Activated CD4-positive, CD25-positive, alpha-beta regulatory T cell treated with anti-CD3 and anti-CD28 coated beads, Interleukin-2, amount 50 U/mL, for 72 hours (primary cell): ENCODE measurements around the gene GUCY2D.
"Not testable (repeated sequence)": the region's sequence is repeated elsewhere in the genome, so short reads cannot be mapped to it uniquely, and the experiment has no call there.

Experiments
- DNase-seq: peaks from one replicate; pipeline ENCODE4 v3.0.0; 2021

Gene GUCY2D

DNA sequence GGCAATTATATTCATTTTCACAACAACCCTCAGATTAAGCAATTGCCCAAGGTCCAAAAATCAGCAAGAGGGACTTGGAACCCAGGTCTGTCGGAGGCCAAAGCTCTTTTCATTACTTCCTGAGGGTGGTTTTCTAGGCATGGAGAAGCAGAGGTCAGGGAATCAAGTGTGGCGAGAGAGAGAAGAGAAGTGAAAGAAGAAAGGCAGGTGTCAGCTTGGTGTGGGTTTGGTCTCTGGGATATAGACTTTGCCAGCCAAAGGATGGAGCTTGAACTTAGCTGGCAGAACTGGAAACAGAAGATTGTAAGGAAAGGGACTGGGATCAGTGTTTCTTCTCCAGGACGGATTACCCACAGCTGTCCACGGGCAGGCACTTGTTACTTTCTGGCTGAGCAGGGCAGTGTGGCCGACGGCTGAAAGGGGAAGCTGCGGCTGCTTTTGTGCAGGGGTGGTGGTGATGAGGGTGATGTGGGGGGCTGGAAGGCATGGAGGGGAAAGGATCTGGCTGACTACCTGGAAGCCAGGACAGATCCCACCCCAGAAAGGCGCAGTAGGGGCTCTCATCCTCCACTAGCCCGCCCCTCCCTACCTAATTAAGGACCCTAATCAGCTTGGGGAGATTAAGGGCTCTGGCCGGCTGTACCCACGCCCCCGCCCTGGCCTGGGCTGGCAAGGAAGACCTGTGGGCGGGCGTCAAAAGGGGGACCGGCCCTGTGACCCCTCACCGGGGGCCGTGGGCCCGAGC lies at the start of gene GUCY2D:
Gene GUCY2D, plus strand, starts transcription at position 640 of the 745 bp plus-strand sequence. CDS start 433 bp downstream, outside the sequence.
- DNase-seq, result peak; percentile 21

DNA sequence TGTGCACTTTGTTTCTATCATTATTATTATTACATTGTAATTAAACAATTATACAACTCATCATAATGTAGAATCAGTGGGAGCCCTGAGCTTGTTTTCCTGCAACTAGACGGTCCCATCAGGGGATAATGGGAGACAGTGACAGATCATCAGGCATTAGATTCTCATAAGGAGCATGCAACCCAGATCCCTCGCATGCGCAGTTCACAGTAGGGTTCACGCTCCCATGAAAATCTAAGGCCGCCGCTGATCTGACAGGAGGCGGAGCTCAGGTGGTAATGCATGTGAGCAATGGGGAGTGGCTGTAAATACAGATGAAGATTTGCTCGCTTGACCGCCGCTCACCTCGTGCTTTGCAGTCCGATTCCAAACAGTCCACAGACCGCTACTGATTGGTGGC lies 49.1 kb upstream of the GUCY2D start:
- not testable (repeated sequence) for DNase-seq

GRCh38 chr17:7955414-7956227 lies 46.8 kb upstream of the GUCY2D start:
- DNase-seq, result no peak

GRCh38 chr17:7956228-7956965 lies 46.0 kb upstream of the GUCY2D start:
- no peak for DNase-seq

- no peak for DNase-seq
These were observed 42.7 kb upstream of the GUCY2D start for GRCh38 chr17:7959503-7960253.

DNA sequence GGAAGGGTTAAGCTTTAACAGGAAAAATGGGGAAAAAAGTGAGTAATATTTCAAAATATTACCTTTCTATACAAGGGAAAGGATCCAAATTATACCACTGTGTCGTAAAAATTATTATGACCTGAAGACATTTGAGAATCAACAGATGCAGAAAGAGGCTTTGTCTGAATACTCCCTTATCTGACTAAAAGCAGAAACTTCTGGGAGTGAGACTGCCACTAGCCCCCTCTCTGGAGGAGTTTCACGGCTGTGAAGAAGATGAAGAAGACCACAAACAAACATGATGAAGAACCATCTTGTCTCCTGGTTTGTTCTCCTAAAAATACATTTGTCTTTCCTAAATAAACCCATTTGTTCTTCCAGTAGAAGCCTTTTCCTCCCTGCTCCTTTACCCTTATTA lies 41.0 kb upstream of the GUCY2D start:
- DNase-seq, result no peak

GRCh38 chr17:7967751-7968150 lies 34.7 kb upstream of the GUCY2D start:
- DNase-seq, result no peak

GRCh38 chr17:7969433-7969832 lies 33.0 kb upstream of the GUCY2D start:
- DNase-seq, result no peak

DNA sequence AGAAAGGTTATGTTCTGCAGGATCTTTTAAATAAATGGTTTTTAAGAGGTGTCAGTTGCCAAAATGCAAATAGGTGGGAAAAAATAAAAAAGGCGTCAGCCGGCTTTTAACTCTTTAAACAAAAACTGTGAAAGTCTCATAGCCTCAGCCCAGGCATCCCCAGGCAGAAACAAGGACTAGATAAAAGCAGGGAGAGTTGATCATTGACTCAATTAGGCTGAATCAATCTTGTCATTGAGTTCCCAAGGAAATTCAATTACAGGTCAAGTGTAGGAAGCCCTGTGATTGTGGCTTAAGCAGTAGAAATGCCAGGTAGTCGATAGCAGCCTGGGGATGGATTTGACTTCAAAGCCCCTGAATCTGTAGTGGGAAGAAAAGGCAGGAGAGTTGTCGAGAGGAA lies 30.8 kb upstream of the GUCY2D start:
- DNase-seq, result no peak

DNA sequence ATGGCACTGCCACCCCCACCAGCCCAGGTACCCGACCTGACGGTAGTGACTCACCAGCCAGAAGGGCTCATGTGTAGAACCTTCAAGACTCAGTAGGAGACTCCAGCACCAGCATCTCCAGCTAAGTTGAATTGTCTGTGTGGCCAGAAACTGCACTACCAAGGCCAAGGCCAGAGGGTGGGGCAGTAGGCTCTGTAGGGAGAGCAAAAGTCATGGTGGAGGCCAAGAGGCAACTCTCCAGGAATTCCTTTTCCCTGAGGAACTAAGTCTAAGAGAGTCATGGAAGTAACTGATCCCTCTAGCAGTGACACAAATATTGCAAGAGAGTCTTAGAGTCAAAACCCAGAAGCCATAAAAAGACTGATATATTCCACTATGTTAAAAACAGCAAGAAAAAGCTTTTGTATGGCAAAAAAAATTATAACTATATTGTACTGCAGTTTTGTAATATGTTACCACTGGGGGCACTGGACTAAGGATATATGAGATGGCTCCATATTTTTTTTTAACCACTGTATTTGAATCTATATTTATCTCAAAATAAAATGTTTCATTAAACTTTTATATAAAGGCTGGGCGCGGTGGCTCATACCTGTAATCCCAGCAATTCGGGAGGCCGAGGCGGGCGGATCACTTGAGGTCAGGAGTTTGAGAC lies 30.2 kb upstream of the GUCY2D start:
- DNase-seq, result no peak

DNA sequence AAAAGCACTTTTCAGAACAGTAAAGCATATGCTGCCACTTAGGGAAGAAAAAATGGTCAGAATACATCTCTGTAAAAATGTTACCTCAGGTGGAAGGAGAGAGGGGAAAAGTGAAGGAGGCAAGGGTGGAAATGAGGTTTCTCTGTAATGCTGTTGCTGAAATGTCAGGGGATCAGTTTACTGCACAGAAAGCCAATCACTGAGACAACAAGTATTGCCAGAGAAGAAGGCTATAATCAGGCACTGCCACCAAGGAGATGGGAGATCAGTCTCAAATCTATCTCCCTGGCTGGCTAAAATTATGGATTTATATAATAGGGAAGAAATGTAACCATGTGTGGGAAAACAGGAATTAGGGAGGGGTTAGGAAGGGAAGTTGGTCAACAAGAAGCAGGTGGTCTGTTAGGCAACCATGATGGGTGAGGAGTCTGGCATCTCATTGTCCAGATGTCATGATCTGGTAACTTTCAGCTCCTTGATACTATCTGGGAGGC lies 27.7 kb upstream of the GUCY2D start:
- DNase-seq, result no peak

DNA sequence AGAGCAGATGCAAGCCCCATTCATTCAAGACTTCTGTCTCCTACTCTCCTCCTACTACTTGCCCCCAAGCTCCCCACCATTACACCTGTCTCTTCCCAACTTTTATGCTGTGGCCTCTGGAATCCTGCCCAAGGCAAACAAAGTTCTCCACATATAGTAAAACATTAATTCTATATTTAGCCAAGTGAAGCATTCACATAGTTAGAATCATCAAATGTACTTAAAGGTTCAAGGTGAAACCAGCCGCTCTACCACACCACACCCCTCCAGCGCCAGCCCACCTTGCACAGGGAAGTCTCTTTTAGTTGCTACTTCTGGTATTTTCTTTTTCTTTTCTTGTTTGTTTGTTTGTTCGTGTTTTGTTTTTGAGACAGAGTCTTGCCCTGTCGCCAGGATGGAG lies 25.4 kb upstream of the GUCY2D start:
- no peak for DNase-seq

DNA sequence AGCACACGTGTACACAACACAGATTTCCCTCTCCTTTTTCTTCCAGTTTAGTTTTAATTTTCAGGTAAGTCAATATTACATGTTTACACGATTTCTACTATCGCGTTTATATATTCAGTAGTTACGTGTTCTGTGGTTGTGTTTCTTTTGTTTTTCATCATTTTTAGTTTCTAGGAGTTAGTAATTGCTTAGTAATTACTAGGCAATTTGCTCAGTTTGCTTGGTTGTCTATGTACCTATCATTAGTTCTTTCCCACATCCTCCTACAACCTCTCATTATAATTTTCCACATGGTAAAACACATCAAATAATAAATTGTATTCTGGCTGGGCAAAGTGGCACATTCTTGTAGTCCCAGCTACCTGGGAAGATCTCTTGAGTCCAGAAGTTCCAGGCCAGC lies 24.6 kb upstream of the GUCY2D start:
- DNase-seq, result no peak

DNA sequence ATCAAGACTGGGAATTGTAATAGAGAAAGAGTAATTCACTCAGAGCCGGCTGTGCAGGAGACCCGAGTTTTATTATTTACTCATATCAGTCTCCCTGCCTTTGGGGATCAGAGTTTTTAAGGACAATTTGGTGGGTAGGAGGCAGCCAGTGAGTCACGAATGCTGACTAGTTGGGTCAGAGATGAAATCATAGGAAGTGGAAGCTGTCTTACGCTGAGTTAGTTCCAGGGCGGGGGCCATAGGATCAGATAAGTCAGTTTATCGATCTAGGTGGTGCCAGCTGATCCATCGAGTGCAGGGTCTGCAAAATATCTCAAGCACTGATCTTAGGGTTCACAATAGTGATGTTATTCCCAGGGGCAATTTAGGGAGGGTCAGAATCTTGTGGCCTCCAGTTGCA lies 20.2 kb upstream of the GUCY2D start:
- DNase-seq, result no peak

- no peak for DNase-seq
These were observed 19.7 kb upstream of the GUCY2D start for GRCh38 chr17:7982666-7983065.

DNA sequence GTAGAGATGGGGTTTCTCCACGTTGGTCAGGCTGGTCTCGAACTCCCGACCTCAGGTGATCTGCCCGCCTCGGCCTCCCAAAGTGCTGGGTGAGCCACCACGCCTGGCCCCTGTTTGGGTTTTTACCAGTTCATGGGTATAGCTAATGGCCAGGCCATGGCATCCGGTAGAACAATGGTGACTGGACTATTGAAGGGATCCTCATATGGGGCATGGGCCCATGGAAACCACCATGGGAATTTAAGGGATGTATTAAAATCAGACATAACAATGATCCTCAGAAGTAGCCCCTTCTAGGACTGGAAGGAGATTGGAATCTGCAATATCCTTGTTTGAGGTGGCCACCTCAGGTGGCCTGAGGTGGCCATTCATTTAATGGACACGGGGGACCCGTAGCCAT lies 17.5 kb upstream of the GUCY2D start:
- DNase-seq, result no peak

- DNase-seq, result no peak
These were observed 15.1 kb upstream of the GUCY2D start for GRCh38 chr17:7987112-7987893.

DNA sequence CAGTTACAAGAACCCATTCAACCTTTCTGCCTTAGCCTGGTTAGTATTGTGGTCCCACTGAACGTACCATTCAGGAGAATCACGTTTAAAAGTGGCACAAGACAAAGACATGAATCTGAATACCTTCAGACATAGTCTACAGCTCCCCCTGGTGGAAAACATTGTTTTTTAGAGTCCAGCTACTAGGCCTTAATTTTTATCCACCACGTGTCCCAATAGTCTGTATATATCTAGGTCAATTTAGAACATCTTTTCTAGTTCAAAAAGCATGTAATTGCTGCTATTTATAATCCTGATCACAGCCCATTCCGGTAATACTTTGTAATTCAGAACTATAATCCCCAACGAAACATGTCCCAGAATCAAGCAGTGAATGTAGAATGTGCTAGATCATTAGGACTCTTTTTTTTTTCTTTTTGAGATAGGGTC lies 13.7 kb upstream of the GUCY2D start:
- DNase-seq, result no peak

DNA sequence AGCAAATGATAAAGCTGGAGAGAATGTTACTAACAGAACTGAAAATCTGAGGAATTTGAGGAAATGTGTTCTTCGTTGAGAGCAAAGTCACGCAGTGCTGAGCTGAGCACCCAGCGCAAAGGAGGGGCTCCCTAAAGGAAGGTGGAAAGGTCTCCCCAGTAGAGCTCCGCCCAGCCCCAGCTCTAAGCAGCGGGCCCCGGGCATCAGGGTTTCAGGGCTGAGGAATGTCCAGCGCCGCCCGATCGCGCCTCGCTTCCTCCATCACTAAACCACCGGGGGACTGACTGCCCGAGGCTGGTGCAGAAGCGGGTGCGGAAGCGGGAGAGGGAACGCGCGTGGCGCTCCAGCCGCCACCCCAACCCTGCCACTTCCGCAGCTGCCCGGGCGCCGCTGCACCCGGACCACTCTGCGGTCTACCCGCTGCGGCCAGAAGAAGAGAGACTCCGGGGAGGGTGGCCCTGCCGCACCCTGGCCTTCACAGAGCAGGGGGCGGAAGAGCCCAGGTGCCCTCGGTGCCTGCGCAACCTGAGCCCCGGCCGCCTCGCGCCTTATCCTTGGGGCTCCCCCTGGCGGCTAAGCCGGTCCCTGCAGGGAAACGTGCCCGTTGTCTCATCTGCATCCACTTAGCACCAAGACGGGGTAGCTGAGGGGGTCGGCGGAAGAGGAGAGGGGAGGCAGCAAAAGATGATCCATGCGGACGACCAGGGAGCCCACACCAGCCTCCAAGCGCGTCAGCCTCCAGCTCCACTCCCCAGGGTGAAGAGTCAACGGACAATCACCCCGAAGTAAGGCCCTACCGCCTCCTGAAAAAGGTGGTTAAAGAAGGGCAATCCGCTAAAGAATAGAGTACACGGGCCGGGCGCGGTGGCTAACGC lies 12.4 kb upstream of the GUCY2D start:
- peak; percentile 99 for DNase-seq

DNA sequence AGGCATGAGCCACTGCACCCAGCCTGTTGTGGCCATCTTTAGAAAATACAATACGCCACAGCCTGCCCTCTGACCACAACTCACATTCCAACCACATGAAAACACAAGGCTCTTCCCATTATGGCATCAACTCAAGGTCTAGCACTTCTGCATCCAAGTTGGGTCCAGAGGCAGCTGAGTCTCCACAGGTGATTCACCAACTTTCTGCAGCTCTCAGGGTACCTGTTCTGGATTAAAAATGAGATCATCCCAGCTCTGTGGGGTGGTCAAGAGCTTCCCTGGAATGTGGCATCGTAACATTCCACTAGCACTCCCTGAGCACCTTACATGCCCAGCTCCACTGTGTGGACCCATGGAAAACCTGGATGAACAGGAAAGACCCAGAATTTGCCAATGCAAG lies 9.9 kb upstream of the GUCY2D start:
- no peak for DNase-seq
